Panc1 (cell line): ENCODE results near the gene MIPOL1. TPM values are rescaled to one million over a fixed set of nuclear protein-coding genes. Genes with fewer than 3 reads are reported as not detected.

Source experiments
- ATAC-seq: fragments of 200-7000 bp; cut with Tn5 transposase; 2 replicates; pipeline ENCODE4 v1.9.1; 2020; ENCODE audit warnings: mild to moderate bottlenecking, moderate library complexity
- BruUV-seq: library from RNA; stranded (reverse); fragments of 400-500 nt; replicated peaks from 2 replicates; lab custom pipeline; 2021; lab: Mats Ljungman, UMichigan
- CTCF ChIA-PET: fragments of 300-600 bp; sonication (Branson Sonifier 250); formaldehyde crosslinking; loops from one replicate; lab custom pipeline; 2022; ENCODE audit warnings: antibody characterized with exemption; lab: Charles Lee
- POLR2A ChIA-PET: fragments of 300-600 bp; sonication (Branson Sonifier 250); formaldehyde crosslinking; loops from one replicate; lab custom pipeline; 2022; ENCODE audit warnings: antibody characterized with exemption; lab: Charles Lee
- DNase-seq: peaks from one replicate; pipeline ENCODE4 v3.0.0-alpha.2; 2010; ENCODE audit warnings: low read depth, low spot score
- H3K27ac ChIP-seq: 2 replicates; pipeline ENCODE4 v1.5.1; 2011; ENCODE audit warnings: mild to moderate bottlenecking, low read length, inconsistent platforms
- H3K27me3 ChIP-seq: fragments of 200-500 bp; sonication (Bioruptor generic); 2 replicates; pipeline ENCODE4 v1.6.0; 2014; ENCODE audit warnings: low read length, inconsistent platforms; ENCODE audit not compliant: control insufficient read depth, insufficient read depth
- H3K36me3 ChIP-seq: fragments of 200-500 bp; sonication (Bioruptor generic); 2 replicates; pipeline ENCODE4 v1.5.1; 2014; ENCODE audit warnings: inconsistent platforms, mild to moderate bottlenecking, low read length, moderate library complexity; ENCODE audit not compliant: control insufficient read depth, insufficient read depth
- H3K4me1 ChIP-seq: 2 replicates; pipeline ENCODE4 v1.5.1; 2011; ENCODE audit warnings: inconsistent platforms, mild to moderate bottlenecking, low read length, moderate library complexity; ENCODE audit not compliant: control insufficient read depth, insufficient read depth
- H3K4me3 ChIP-seq, 2 experiments: 2 replicates each; pipeline ENCODE4 v1.5.1; 2011 to 2012; ENCODE audit warnings: low read depth in 2 of 2, low read length in 2 of 2, mild to moderate bottlenecking in 2 of 2, inconsistent platforms in 1 of 2, moderate library complexity in 1 of 2
- H3K9me3 ChIP-seq: fragments of 200-500 bp; sonication (Bioruptor generic); 2 replicates; pipeline ENCODE4 v1.5.1; 2014; ENCODE audit warnings: low read depth, mild to moderate bottlenecking, inconsistent platforms, low read length, moderate library complexity; ENCODE audit not compliant: control insufficient read depth, insufficient read depth
- POLR2AphosphoS5 ChIP-seq: IDR thresholded peaks from 2 replicates; pipeline ENCODE4 v1.6.1; 2012; ENCODE audit warnings: mild to moderate bottlenecking, low read depth, low read length, moderate library complexity
- SIN3A ChIP-seq: IDR thresholded peaks from 2 replicates; pipeline ENCODE4 v1.6.1; 2012; ENCODE audit warnings: low read depth, mild to moderate bottlenecking, low read length, moderate library complexity, borderline replicate concordance; ENCODE audit not compliant: insufficient read depth
- TCF7L2 ChIP-seq: IDR thresholded peaks from 2 replicates; pipeline ENCODE4 v1.6.1; 2011; ENCODE audit warnings: mild to moderate bottlenecking, low read depth, low read length, inconsistent platforms
- in situ Hi-C: cut with HindIII; loops from 2 replicates; pipeline ENCODE4 v1.10.0; 2016; ENCODE audit warnings: low sequenced_read_pairs, low pct_unique_long_range_greater_than_20kb
- intact Hi-C: fragments of 100-400 bp; cut with micrococcal nuclease; formaldehyde crosslinking; loops from one replicate; pipeline ENCODE4 v1.10.0; 2022; ENCODE audit not compliant: unreplicated experiment
- total RNA-seq: library from RNA; stranded (reverse); gene quantifications from one replicate; pipeline ENCODE4 v1.2.1, GENCODE V29; 2021; ENCODE audit not compliant: unreplicated experiment
- TF ChIP-seq, protein P1 (sequence below): fragments of 450-650 bp; IDR thresholded peaks from 2 replicates; pipeline ENCODE4 v1.5.1; 2017; ENCODE audit warnings: mild to moderate bottlenecking
- TF ChIP-seq, protein P2 (sequence below), 2 experiments: IDR thresholded peaks; 2 replicates each; pipeline ENCODE4 v1.6.1; 2011 to 2012; ENCODE audit warnings: low read depth in 2 of 2, control low read depth in 1 of 2, low read length in 1 of 2, mild to moderate bottlenecking in 1 of 2, moderate library complexity in 1 of 2; ENCODE audit not compliant: insufficient read depth in 1 of 2

Gene MIPOL1
- total RNA-seq, 1 experiment from 2014 or later: 12.8 TPM

DNA sequence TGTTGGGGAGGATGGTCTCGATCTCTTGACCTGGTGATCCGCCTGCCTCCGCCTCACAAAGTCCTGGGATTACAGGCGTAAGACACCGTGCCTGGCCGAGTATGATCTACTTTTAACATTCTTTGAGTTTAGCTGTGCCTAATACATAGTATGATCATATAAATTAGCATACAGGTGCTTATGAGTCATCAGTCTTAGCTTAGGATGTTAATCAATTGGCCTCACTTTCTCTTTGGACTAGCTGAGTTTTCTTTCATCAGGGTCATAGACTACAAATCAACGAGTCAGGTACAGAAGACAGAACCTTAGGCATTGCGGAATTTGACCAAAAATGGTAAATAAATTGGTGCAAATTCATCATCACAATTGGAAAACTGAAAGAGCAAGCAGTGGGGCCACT is 27.5 kb upstream of the MIPOL1 start:
- no peaks in the 10 kb centered on the region; the same call in none of the 2 replicates for H3K4me1 ChIP-seq
- in situ Hi-C loops: no loop called here
- intact Hi-C loops: no loop called here
- no TSS peak for BruUV-seq
- POLR2A ChIA-PET: no interaction called here
- H3K27ac ChIP-seq: no peak overlapping the region
- ATAC-seq (no peak), DNase-seq (no peak)
- TF ChIP-seq, protein P1, sequence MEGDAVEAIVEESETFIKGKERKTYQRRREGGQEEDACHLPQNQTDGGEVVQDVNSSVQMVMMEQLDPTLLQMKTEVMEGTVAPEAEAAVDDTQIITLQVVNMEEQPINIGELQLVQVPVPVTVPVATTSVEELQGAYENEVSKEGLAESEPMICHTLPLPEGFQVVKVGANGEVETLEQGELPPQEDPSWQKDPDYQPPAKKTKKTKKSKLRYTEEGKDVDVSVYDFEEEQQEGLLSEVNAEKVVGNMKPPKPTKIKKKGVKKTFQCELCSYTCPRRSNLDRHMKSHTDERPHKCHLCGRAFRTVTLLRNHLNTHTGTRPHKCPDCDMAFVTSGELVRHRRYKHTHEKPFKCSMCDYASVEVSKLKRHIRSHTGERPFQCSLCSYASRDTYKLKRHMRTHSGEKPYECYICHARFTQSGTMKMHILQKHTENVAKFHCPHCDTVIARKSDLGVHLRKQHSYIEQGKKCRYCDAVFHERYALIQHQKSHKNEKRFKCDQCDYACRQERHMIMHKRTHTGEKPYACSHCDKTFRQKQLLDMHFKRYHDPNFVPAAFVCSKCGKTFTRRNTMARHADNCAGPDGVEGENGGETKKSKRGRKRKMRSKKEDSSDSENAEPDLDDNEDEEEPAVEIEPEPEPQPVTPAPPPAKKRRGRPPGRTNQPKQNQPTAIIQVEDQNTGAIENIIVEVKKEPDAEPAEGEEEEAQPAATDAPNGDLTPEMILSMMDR: no peak
- no peak for TF ChIP-seq TCF7L2
- no peak for TF ChIP-seq POLR2AphosphoS5
- no peak for TF ChIP-seq SIN3A
- TF ChIP-seq, protein P2, sequence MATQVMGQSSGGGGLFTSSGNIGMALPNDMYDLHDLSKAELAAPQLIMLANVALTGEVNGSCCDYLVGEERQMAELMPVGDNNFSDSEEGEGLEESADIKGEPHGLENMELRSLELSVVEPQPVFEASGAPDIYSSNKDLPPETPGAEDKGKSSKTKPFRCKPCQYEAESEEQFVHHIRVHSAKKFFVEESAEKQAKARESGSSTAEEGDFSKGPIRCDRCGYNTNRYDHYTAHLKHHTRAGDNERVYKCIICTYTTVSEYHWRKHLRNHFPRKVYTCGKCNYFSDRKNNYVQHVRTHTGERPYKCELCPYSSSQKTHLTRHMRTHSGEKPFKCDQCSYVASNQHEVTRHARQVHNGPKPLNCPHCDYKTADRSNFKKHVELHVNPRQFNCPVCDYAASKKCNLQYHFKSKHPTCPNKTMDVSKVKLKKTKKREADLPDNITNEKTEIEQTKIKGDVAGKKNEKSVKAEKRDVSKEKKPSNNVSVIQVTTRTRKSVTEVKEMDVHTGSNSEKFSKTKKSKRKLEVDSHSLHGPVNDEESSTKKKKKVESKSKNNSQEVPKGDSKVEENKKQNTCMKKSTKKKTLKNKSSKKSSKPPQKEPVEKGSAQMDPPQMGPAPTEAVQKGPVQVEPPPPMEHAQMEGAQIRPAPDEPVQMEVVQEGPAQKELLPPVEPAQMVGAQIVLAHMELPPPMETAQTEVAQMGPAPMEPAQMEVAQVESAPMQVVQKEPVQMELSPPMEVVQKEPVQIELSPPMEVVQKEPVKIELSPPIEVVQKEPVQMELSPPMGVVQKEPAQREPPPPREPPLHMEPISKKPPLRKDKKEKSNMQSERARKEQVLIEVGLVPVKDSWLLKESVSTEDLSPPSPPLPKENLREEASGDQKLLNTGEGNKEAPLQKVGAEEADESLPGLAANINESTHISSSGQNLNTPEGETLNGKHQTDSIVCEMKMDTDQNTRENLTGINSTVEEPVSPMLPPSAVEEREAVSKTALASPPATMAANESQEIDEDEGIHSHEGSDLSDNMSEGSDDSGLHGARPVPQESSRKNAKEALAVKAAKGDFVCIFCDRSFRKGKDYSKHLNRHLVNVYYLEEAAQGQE (IDR thresholded peaks at IDR 0.05; ENCODE audit: insufficient read depth in 1 of 2, low read depth in 2 of 2, low read length in 1 of 2): no peak
- H3K9me3 ChIP-seq: no peaks in the 10 kb centered on the region
- H3K4me3 ChIP-seq: no peak overlapping the region
- no peaks in the 10 kb centered on the region for H3K27me3 ChIP-seq
- H3K36me3 ChIP-seq: peaks cover 6% of the 10 kb centered on the region; the same call in 1 of the 2 replicates
- CTCF ChIA-PET: no interaction called here

DNA sequence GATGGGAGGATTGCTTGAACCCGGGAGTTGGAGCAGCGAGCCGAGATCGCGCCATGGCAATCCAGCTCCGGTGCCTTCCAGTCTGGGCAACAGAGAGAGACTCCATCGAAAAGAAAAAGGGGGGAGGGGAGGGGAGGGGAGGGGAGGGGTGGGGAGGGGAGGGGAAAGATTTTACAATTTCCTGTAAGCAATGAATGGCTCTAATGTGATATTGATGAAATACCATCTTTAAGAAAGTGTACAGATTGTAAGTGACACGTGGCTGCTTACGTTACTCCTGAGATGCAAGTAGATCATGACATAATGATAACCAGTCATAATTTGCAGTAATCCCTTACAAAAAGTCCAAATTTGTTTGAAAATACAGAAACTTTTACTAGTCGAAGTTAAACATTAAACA is 26.7 kb upstream of the MIPOL1 start:
- Histone ChIP-seq H3K27me3 (no peaks in the 10 kb centered on the region), H3K4me1 (no peaks in the 10 kb centered on the region; the same call in none of the 2 replicates), H3K4me3 (no peak overlapping the region), H3K9me3 (no peaks in the 10 kb centered on the region), H3K36me3 (peaks cover 6% of the 10 kb centered on the region; the same call in 1 of the 2 replicates), H3K27ac (no peak overlapping the region)
- BruUV-seq: no TSS peak
- POLR2A ChIA-PET: interaction anchor here (0.6 kb wide), 1 partner anchor 24 kb away, joined by 3 read pairs; no protein-coding TSS in a partner anchor
- no peak for DNase-seq
- in situ Hi-C loops: no loop called here
- CTCF ChIA-PET: no interaction called here
- TF ChIP-seq, protein P1: no peak
- TF ChIP-seq POLR2AphosphoS5: no peak
- TF ChIP-seq, protein P2 (IDR thresholded peaks at IDR 0.05; ENCODE audit: insufficient read depth in 1 of 2, low read depth in 2 of 2, low read length in 1 of 2): no peak
- no peak for TF ChIP-seq TCF7L2
- no peak for TF ChIP-seq SIN3A
- no peak for ATAC-seq
- intact Hi-C loops: no loop called here
